GM21381 (cell line): ENCODE data around the gene ANXA8.
"Not testable (repeated sequence)": the region's sequence is repeated elsewhere in the genome, so short reads cannot be mapped to it uniquely, and the experiment has no call there.

Experiments
- ATAC-seq: cut with Tn5 transposase; IDR thresholded peaks from one replicate; pipeline ENCODE4 v1.9.1; 2021; ENCODE audit warnings: mild to moderate bottlenecking, moderate library complexity; ENCODE audit not compliant: unreplicated experiment

Gene ANXA8

DNA sequence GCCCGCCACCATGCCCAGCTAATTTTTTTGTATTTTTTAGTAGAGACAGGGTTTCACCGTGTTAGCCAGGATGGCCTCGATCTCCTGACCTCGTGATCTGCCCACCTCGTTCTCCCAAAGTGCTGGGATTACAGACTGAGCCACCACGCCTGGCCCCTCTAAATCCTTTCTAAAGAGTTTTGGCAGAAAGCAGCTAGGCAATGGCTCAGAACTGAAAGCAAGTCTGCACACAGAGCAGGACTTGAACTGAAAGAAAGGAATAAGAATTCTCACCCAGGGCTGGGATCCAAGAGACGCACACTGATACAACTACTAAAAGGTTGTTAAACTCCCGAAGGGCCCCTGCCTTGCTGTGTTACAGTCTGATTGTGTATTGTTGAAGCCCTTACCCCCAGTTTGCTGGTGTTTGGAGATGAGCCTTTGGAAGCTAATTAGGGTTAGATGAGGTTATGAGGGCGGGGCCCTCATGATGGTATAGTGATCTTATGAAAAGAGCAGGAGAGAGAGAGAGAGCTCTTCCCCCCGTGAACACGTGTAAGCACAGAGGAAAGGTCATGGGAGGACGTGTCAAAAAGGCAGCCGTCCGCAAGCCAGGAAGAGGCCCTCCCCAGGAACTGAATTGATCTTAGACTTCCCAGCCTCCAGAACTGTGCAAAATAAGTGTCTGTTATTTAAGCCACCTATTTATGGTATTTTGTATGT lies 18.5 kb downstream of the ANXA8 start:
- ATAC-seq = not testable (repeated sequence)

DNA sequence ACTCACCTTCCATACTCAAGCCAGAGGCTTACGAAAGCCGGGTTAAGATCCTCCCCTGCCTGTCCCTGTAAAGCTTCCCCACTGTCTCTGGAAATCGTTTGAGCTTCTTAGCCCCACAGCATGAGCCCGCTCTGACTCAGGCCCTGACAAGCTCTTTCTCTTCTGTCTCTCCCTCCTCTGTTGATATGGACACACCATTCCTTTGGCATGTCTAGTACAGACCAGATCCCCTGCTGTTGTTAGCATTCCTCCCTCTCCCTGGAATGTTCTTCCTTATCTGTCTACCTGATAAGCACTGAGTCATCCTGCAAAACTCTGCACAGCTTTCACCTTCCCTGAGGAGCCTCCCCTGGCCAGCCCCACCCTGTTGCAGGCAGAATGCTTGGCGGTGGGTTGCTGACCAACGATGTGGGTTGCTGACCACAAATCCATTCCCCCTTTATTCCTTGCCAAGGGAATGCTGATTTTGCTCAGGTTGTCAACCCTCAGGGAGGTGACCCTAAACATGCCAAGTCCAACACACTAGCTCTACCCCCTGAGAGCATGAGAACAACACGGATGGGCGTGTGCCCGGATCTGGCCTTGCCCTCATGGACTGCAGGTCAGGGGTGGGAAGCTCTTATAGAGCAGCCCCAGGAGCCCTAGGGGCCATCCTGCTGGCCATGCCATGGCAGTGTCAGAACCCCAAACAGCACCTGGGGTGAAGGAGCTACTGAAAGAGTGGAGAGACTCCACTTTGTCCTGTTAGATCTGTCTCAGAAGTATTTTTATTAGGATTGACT lies 21.1 kb downstream of the ANXA8 start:
- not testable (repeated sequence) for ATAC-seq

DNA sequence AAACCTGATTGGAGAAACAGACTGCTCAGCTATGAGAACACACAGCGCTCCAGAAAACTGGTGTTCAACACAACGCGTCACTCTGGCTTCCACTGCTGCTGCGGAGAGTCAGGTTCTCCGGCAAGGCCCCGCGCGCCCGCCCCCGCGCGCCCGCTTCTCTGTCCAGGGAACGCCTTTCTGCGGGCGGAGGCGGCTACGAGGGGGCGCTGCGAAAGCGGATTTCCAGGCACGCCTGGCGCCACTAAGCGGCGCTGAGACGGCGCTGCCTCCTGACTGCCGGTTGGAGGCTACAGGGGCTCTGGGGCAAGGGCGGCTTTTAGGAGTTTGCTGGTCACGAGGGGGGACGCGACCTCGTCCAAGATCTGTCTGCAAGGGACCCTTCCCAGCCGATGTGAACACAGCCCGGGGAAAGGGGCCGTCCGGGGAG lies 22.6 kb downstream of the ANXA8 start:
- ATAC-seq = not testable (repeated sequence)

DNA sequence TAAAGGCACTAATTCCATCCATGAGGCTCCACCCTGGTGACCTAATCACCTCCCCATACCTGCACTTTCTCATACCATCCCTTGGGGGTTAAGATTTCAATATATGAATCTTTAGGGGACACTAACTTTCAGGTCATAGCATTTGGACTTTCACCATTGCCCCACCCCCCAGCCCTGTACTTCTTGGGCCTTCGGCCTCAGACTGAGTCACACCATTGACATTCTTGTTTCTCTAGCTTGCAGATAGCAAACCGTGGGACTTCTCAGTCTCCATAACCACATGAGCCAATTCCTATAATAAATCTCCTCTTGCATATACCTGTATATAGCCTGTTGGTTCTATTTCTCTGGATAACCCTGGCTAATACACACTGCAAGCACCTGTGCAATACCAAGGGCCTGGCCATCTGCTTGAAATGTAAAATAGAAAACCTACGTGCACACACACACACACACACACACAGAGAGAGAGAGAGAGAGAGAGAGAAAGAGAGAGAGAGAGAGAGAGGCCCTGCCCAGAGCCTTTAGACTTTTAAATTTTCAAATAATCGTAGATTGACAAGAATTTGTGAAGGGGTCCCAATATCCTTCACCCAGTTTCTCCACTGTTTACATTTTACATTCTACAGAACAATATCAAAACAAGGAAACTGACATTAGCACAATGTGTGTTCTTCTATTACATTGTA lies 25.3 kb downstream of the ANXA8 start:
- no peak for ATAC-seq

GRCh38 chr10:47457826-47458225 lies 26.1 kb downstream of the ANXA8 start:
- ATAC-seq = no peak

- no peak for ATAC-seq
Observed at GRCh38 chr10:47457528-47457820, 26.4 kb downstream of the ANXA8 start.

DNA sequence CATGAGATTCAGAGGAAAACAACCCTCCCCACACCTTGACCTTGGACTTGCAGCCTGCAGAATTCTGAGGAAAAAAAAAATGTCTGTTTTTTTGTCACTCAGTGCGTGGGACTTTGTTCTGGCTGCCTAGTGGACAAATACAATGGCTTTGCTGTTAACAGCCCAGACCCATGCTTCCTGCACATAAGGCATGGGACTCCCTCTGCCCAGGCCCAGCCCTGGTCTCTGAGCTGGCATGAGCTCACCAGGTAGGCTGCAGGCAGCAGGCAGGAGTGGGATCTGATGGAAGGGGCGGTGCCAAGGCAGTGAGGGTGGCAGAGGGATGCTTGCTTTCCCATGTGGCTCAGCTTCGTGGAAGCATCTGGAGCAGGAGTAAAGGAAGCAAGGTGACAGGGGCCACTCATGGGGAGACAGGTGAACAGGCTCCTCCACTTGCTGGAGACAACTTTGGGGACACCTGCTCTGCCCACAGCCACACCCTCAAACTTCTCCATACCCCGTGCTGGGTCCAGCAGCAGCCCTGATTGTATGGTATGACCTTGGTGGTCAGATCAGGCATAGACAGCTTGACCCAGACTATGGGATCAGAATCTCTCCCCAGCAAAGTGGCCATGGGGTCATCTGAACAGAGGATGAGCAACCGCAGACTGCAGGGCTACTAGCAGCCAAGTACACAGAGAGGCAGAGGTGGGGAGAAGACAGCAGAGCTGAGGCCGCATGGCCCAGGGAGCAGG lies 27.0 kb downstream of the ANXA8 start:
- ATAC-seq = no peak

DNA sequence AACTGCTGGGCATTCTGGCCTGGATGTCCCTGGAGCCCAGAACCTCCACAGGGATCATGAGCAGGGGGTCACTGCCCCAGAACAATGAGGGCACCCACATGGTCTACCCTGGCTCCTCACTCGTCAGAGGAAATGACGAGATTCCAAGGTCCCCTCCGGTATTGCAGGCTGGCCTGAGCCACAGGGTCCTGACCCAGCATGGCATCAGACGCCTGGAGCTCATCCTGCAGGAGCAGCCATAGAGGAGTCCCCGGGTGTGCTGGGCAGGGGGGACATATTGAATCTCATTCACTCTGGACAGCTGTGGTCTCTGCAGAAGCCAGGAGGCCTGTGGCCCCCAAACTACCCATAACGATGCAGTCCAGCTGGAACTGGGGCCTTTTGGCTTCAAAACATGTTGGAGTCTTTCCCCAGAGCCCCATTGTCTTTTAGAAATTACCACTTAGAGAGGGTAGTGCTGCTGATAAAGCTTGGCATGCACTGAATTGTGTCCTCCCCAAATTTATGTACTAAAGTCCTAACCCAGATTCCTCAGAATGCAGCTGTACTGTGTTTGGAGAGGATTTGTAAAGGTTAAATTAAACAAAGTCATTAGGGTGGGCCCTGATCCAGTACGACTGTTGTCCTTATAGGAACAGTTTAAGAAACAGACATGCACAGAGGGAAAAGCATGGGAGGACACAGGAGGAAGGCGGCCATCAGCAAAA lies 27.7 kb downstream of the ANXA8 start:
- no peak for ATAC-seq

- not testable (repeated sequence) for ATAC-seq
Observed at GRCh38 chr10:47455350-47456078, 28.4 kb downstream of the ANXA8 start.

- ATAC-seq = no peak
Observed at GRCh38 chr10:47454780-47455058, 29.2 kb downstream of the ANXA8 start.

GRCh38 chr10:47454008-47454779 lies 29.7 kb downstream of the ANXA8 start:
- ATAC-seq = no peak

GRCh38 chr10:47453141-47454007 lies 30.5 kb downstream of the ANXA8 start:
- ATAC-seq = no peak

DNA sequence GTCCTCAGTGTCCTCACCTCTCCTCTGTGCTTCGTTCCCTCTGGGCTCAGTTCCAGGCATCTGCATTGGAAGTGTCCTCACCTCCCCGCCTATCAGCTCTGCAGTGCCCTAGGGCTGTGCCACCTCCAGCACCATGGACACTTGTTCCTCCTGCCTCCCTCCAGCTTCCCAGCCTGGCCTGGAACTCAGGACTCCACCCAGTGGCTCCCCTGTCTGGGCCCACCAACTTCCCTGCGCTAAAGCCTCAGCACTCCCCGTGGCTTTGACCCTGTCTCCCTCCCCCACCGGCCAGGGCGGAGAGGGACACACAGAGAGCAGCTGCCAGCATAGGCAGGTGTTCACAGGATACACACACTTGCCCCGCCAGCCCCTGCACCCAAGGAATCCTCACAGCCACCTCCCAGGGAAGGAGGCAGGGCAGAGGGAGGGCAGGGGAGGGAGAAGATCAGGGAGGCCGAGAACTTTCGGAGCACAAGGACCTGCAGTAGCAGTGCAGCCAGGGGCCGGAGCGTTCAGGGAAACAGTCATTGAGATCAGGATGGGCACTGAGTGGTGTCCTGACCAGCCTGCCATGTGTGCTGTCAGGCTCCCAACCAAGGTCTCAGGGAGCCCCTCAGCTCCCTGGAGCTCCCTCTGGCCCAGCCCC lies 31.3 kb downstream of the ANXA8 start:
- no peak for ATAC-seq

DNA sequence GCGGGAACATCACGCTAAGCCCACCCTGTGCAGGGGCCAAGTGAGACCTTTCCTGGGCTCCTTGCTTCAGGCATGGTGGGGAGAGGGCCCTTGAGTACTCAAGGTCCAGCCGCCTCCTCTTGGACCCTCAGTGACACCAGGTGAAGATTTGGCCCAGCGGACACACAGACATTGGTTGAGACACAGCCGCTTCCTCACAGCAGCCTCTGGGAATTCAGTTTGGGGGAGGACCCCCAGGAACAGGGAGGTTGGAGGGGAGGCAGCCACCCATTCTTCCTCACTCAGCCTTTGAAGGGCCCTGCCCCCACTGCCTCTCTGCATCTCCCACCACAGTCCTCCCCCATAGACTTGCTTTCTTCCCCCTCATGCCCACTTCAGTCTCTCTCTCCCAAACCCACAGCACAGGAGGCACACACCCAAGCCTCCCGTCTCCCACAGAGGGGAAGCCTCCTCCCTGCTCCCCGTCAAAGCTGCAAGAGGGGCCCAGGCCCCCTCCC lies 31.9 kb downstream of the ANXA8 start:
- ATAC-seq = no peak

DNA sequence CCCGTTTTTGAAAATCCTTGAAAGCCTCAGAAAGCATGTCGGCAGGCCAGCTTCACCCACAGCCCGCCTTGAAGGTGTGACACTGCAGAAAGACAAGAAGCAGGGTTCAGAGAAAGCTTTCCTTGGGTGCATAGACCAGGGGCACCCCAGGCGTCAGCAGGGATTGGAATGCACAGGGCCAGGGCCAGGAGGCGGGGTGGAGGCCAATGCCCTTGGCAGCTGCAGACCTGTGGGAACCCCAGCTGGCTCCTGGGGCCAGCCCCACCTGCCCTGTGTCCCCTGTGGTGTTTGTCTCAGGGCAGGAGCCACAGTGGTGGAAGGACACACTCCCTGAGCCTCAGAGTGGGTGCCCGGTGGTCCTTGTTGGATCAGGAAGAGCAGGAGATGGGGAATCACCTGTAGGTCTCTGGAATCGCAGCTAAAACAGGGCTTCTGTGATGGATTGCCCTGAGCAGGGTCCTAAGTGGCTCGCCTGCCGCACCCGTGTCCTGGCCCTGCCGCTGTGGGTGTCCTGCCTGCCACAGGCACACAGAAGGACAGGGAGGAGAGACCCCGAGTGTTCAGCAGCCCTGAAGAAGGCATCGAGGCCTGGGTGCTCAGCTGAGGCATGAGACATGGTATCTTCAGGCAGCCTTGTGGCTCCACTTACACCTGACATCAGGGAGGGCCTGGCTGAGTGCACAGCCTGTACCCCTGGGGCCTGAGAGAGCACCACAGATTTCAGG lies 32.5 kb downstream of the ANXA8 start:
- no peak for ATAC-seq

DNA sequence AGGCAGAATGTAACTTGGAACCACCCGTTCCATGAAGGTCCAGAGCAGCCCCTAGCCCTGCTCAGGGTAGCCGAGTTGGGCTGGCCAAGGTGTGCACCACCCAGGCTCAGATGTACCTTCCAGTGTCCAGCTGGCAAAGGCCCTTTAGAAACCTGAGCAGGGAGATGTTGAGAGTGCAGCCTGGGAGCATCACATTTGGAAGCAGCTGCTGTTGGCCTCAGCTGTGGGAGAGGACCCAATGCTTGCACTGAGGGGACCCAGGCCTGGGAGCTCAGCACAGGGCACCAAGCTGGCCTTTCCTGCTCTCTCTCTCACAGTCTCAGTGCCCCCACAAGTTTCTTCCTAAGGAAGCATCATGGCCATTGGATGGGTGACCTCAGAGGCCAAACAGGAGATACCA lies 33.5 kb downstream of the ANXA8 start:
- no peak for ATAC-seq

DNA sequence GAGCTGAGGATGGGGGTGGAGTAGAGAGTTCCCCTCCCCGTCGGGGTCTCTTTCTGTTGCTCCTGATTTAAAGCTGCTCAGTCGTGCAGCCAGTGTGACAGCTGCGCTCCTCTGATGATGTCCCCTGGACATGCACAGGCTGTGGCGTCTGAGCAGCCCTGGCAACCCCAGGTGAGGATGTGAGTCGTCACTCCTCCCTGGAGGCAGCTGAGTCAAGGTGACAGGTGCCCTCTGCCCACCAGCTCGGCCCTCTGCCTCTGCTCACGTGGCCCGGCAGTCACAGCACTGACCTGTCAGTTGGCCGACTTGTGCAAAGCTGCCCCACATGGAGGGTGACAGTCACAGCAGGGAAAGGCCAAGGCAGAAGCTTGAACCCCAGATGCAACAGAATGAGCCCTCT lies 33.9 kb downstream of the ANXA8 start:
- ATAC-seq = no peak
